Ascending aorta (tissue), 2 donors: ENCODE results near the gene NXPH4. TPM values are rescaled to one million over a fixed set of nuclear protein-coding genes. Genes with fewer than 3 reads are reported as not detected.

Experiments used
- DNase-seq, 2 donors: peaks; one replicate each; pipeline ENCODE4 v3.0.0-alpha.2; 2019; ENCODE audit warnings: low spot score in 2 of 2
- H3K27ac ChIP-seq, 2 donors: fragments of 200-600 bp; sonication (generic); one replicate each; pipeline ENCODE4 v1.5.1; 2016 to 2017; ENCODE audit warnings: mild to moderate bottlenecking in 1 of 2
- H3K27me3 ChIP-seq: fragments of 200-600 bp; sonication (generic); one replicate; pipeline ENCODE4 v1.5.1; 2017
- H3K36me3 ChIP-seq, 2 donors: fragments of 200-600 bp; sonication (generic); one replicate each; pipeline ENCODE4 v1.5.1; 2016
- H3K4me1 ChIP-seq, 2 donors: fragments of 200-600 bp; sonication (generic); one replicate each; pipeline ENCODE4 v1.5.1; 2016 to 2017; ENCODE audit warnings: mild to moderate bottlenecking in 1 of 2
- H3K4me3 ChIP-seq, 2 donors: fragments of 200-600 bp; sonication (generic); one replicate each; pipeline ENCODE4 v1.5.1; 2016 to 2017; ENCODE audit warnings: mild to moderate bottlenecking in 1 of 2
- H3K9me3 ChIP-seq, 2 donors: fragments of 200-600 bp; sonication (generic); one replicate each; pipeline ENCODE4 v1.5.1; 2016
- intact Hi-C: fragments of 100-400 bp; cut with DNase I; formaldehyde crosslinking; loops from one replicate; pipeline ENCODE4 v1.15.1; 2023
- total RNA-seq: library from RNA; depleted of rRNA; stranded (reverse); fragments of >200 nt; gene quantifications from one replicate; pipeline ENCODE4 v1.1.0, GENCODE V29; 2016
- TF ChIP-seq, protein P1 (sequence below), 3 experiments: fragments of 200-600 bp in 2 of 3; fragments of 450-650 bp in 1 of 3; sonication (generic) in 2 of 3; IDR thresholded peaks; one replicate each; pipeline ENCODE4 v1.5.1; 2016 to 2019; ENCODE audit warnings: antibody characterized with exemption in 3 of 3, mild to moderate bottlenecking in 1 of 3, moderate library complexity in 1 of 3

Gene NXPH4
- total RNA-seq, 1 donor from 2014 or later, result not detected

DNA sequence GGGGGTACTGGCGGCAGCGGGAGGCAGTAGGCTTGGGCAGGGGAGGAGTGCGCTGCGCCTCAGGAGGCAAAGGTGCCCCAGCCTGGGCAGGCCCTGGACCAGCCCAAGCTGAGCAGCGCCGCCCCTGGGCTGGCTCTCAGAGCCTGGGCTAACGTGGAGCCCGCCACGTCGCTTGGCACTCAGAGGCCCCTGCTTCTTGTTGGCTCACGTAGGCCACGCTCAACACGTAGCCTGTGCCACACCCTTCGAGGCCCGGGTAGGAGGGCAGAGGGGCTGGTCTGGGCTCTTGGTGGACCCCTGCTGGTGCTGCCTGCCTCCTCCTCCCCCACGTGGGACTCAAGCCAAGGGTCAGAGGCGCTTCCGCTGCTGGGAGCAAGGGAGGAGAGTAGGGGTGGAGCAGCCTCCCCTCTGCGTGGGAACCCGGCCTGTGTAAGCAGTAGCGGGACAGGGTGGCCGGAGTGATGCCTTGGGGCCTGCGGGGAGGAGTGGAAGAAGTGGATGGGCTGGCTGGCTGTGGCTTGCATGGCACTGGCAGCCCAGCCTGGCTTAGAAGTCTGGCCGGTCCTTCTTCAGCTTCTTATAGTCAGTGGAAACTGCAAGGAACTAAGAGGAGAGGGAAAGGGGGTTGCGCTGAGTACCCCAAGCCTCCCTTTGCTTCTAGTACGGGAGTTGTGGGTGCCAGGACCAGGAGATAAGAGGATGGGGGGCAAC lies 18.6 kb downstream of the NXPH4 start:
- intact Hi-C loops, result loop anchor here (5.0 kb wide), 1 partner anchor 483 kb away; the partner anchor contains the start of gene PRIM1
- TF ChIP-seq, protein P1, sequence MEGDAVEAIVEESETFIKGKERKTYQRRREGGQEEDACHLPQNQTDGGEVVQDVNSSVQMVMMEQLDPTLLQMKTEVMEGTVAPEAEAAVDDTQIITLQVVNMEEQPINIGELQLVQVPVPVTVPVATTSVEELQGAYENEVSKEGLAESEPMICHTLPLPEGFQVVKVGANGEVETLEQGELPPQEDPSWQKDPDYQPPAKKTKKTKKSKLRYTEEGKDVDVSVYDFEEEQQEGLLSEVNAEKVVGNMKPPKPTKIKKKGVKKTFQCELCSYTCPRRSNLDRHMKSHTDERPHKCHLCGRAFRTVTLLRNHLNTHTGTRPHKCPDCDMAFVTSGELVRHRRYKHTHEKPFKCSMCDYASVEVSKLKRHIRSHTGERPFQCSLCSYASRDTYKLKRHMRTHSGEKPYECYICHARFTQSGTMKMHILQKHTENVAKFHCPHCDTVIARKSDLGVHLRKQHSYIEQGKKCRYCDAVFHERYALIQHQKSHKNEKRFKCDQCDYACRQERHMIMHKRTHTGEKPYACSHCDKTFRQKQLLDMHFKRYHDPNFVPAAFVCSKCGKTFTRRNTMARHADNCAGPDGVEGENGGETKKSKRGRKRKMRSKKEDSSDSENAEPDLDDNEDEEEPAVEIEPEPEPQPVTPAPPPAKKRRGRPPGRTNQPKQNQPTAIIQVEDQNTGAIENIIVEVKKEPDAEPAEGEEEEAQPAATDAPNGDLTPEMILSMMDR (IDR thresholded peaks at IDR 0.05), result no peak
- H3K27me3 ChIP-seq, result peaks cover 8% of the 10 kb centered on the region
- peaks cover 23 to 31% of the 10 kb centered on the region in 2 donors for H3K36me3 ChIP-seq
- H3K4me3 ChIP-seq, result peak overlapping the region in 1 of 2 donors; percentile 52
- DNase-seq, result peak in 1 of 2 donors; percentile 83
- peaks cover 16 to 31% of the 10 kb centered on the region in 2 donors for H3K4me1 ChIP-seq
- H3K27ac ChIP-seq, result peak overlapping the region; percentile 65 to 74
- H3K9me3 ChIP-seq, result no peaks in the 10 kb centered on the region

DNA sequence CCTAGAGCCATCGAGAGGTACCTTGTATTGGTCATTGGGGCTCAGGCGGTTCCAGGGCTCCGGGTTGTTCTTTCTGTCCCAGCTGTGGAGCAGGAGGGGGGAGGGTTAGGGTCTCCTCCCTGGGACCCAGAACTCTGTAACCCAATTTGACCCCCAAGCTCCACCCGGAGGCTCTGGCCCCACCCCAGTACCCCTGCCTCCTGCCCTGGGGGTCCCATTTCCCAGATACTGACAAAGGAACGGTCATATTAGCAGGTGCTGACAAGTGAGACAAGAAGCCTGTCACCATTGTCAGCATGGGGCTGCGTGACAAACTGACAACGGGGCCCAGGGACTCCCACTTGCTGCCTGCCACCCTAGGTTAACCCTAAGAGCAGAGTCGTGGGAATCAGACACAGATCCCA lies 19.1 kb downstream of the NXPH4 start:
- H3K9me3 ChIP-seq, result no peaks in the 10 kb centered on the region
- DNase-seq, result no peak
- H3K27me3 ChIP-seq, result peaks cover 11% of the 10 kb centered on the region
- TF ChIP-seq, protein P1 (IDR thresholded peaks at IDR 0.05), result no peak
- peak overlapping the region; percentile 65 to 74 for H3K27ac ChIP-seq
- H3K36me3 ChIP-seq, result peaks cover 23 to 31% of the 10 kb centered on the region in 2 donors
- peaks cover 19 to 31% of the 10 kb centered on the region in 2 donors for H3K4me1 ChIP-seq
- H3K4me3 ChIP-seq, result peak overlapping the region in 1 of 2 donors; percentile 52
- intact Hi-C loops, result loop anchor here (5.0 kb wide), 1 partner anchor 483 kb away; the partner anchor contains the start of gene PRIM1

DNA sequence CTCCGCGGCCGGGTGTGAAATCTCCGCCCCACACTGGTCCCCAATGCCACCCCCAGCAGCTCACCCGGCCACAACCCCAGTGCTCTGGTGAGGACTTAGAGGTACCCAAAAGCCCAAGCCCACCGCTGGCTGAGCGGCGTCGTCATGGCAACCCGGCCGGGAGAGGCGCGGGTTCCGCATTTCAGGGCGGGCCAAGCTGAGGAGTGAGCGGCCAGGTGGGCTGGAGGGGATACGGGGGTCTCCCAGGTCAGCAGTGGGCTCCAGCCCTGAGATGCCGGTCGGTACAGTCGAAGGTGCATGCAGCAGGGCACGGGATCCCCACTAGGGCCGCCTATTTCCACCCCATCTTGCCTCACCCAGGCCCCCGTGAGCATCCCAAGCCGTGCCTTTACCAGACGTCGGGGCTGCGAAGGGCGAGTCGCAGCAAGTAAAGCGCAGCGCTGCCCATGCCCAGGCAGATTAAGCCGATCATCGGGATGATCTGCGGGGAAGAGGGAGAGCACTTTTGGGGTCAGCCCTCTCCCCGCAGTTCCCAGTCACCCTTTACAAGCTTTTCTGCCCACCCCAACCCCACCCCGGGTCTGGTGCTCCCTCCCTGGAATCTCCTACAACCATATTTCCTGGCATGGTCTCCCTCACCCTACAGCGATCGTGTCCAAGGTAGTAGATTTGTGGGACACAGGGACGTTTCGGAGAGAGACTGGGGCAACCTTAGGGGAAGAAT lies 19.8 kb downstream of the NXPH4 start:
- Histone ChIP-seq H3K9me3 (no peaks in the 10 kb centered on the region), H3K4me1 (peaks cover 22 to 32% of the 10 kb centered on the region in 2 donors), H3K4me3 (peak overlapping the region; percentile 5 to 52), H3K36me3 (peaks cover 23 to 31% of the 10 kb centered on the region in 2 donors), H3K27ac (peak overlapping the region; percentile 65 to 74), H3K27me3 (peaks cover 16% of the 10 kb centered on the region)
- no peak for DNase-seq
- TF ChIP-seq, protein P1 (IDR thresholded peaks at IDR 0.05), result no peak
- intact Hi-C loops, result loop anchor here (5.0 kb wide), 1 partner anchor 484 kb away; the partner anchor contains the start of gene PRIM1

DNA sequence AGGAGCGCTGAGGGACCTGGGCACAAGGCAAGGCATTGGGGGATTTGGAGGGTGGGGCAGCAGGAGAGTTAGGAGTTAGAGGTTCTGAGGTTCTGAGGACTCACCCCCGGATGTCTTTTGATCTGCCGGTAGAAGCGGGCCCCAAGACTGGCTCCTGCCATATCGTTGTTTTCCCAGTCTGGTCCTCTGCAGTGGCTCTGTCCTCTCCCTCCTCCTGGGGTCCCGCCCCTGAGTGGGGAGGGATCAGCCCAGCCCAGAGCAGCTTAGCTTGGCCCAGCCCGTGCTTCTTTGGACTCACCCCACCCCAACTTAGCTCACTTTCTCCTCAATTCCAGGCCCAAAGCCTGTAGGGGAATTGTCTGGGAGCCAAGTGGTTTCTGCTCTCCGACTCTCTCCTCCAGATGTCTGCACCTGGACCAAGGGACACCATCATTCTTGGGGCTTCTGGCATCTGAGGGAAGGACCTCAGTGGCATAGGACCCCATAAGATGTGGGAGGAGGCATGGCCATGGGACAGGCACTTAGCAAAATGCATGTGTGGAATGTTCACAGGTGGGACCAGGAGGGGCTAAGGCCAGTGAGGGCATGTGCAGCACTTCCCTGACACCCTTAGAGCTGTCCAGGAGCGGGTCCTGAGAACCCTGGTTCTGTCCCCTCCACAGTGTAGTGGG lies 20.5 kb downstream of the NXPH4 start:
- peak overlapping the region; percentile 65 to 74 for H3K27ac ChIP-seq
- peaks cover 22 to 37% of the 10 kb centered on the region in 2 donors for H3K4me1 ChIP-seq
- peaks cover 21% of the 10 kb centered on the region for H3K27me3 ChIP-seq
- TF ChIP-seq, protein P1 (IDR thresholded peaks at IDR 0.05), result no peak
- peaks cover 21 to 27% of the 10 kb centered on the region in 2 donors for H3K36me3 ChIP-seq
- intact Hi-C loops, result loop anchor here (5.0 kb wide), 1 partner anchor 485 kb away; the partner anchor contains the start of gene PRIM1
- H3K9me3 ChIP-seq, result no peaks in the 10 kb centered on the region
- peak overlapping the region; percentile 5 to 52 for H3K4me3 ChIP-seq
- no peak for DNase-seq

DNA sequence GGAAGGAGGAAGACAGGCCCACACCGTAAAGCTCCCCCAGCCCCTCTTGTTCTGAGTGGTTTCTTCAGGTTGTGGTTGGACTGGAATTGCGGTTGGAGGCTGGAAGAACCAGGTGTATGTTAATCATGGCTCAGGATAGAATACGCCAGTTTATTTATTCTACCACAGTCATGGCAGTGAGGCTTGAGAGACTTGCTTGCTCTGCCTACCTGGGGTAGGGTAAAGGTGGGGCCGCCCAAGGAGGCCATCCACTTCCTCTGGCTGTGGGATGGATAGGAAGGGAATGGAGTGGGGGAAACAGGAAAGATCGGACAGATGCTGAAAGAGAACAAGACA lies 21.0 kb downstream of the NXPH4 start:
- intact Hi-C loops, result loop anchor here (5.0 kb wide), 1 partner anchor 485 kb away; the partner anchor contains the start of gene PRIM1
- Histone ChIP-seq H3K4me3 (peak overlapping the region in 1 of 2 donors; percentile 62), H3K4me1 (peaks cover 23 to 42% of the 10 kb centered on the region in 2 donors), H3K9me3 (no peaks in the 10 kb centered on the region), H3K27ac (no peak overlapping the region), H3K27me3 (peaks cover 26% of the 10 kb centered on the region), H3K36me3 (peaks cover 16 to 22% of the 10 kb centered on the region in 2 donors)
- TF ChIP-seq, protein P1 (IDR thresholded peaks at IDR 0.05), result no peak
- DNase-seq, result no peak
